IPS DF 6.9 (cell line): ENCODE data around the gene ABLIM1.

ENCODE experiments used
- DNase-seq: peaks from one replicate; pipeline ENCODE4 v3.0.0-alpha.2; 2013; ENCODE audit warnings: low read depth, low spot score
- H3K27ac ChIP-seq: one replicate; pipeline ENCODE4 v1.5.1; 2013; ENCODE audit warnings: low read length, control low read depth
- H3K27me3 ChIP-seq: 2 replicates; pipeline ENCODE4 v1.6.1; 2013; ENCODE audit warnings: mild to moderate bottlenecking, low read length; ENCODE audit not compliant: control insufficient read depth, insufficient read depth
- H3K36me3 ChIP-seq: 2 replicates; pipeline ENCODE4 v1.6.1; 2013; ENCODE audit warnings: low read length; ENCODE audit not compliant: control insufficient read depth, insufficient read depth
- H3K4me1 ChIP-seq: 2 replicates; pipeline ENCODE4 v1.6.1; 2013; ENCODE audit warnings: low read length; ENCODE audit not compliant: control insufficient read depth, insufficient read depth
- H3K4me3 ChIP-seq: 2 replicates; pipeline ENCODE4 v1.5.1; 2013; ENCODE audit warnings: mild to moderate bottlenecking, low read length
- H3K9me3 ChIP-seq: 2 replicates; pipeline ENCODE4 v1.6.1; 2013; ENCODE audit warnings: low read length, inconsistent platforms; ENCODE audit not compliant: control insufficient read depth, insufficient read depth
- WGBS: extraction: QIAGEN DNeasy Blood & Tissue Kit; methylation state at CpG from one replicate; pipeline ENCODE4 v1.1.7; 2013; ENCODE audit warnings: mixed read lengths, missing lambda C conversion rate; ENCODE audit not compliant: insufficient read length, insufficient coverage; 5-methylcytosine and 5-hydroxymethylcytosine counted together

The ABLIM1 gene

GRCh38 chr10:114504769-114505579, 153.1 kb downstream of the ABLIM1 start:
- Histone ChIP-seq H3K4me3 (no peak overlapping the region), H3K27me3 (no peaks in the 10 kb centered on the region), H3K4me1 (peaks cover 4% of the 10 kb centered on the region; the same call in 1 of the 2 replicates), H3K9me3 (no peaks in the 10 kb centered on the region), H3K27ac (no peak overlapping the region), H3K36me3 (no peaks in the 10 kb centered on the region)
- DNase-seq: no peak
- WGBS: no CpG with 5 or more reads among the region's 3 CpGs

GRCh38 chr10:114502074-114502473, 156.0 kb downstream of the ABLIM1 start:
- H3K36me3 ChIP-seq: no peaks in the 10 kb centered on the region
- H3K4me3 ChIP-seq: no peak overlapping the region
- peaks cover 4% of the 10 kb centered on the region; the same call in 1 of the 2 replicates for H3K4me1 ChIP-seq
- WGBS: no CpG with 5 or more reads among the region's 1 CpG
- no peaks in the 10 kb centered on the region for H3K9me3 ChIP-seq
- no peak overlapping the region for H3K27ac ChIP-seq
- H3K27me3 ChIP-seq: no peaks in the 10 kb centered on the region
- no peak for DNase-seq

GRCh38 chr10:114501650-114502049, 156.4 kb downstream of the ABLIM1 start:
- Histone ChIP-seq H3K4me1 (peaks cover 4% of the 10 kb centered on the region; the same call in 1 of the 2 replicates), H3K27ac (no peak overlapping the region), H3K36me3 (no peaks in the 10 kb centered on the region), H3K27me3 (no peaks in the 10 kb centered on the region), H3K9me3 (no peaks in the 10 kb centered on the region), H3K4me3 (no peak overlapping the region)
- no peak for DNase-seq
- WGBS: no CpG with 5 or more reads among the region's 1 CpG

- Histone ChIP-seq H3K4me1 (peaks cover 4% of the 10 kb centered on the region; the same call in 1 of the 2 replicates), H3K9me3 (no peaks in the 10 kb centered on the region), H3K27ac (no peak overlapping the region), H3K27me3 (no peaks in the 10 kb centered on the region), H3K4me3 (no peak overlapping the region), H3K36me3 (no peaks in the 10 kb centered on the region)
- WGBS: no CpG with 5 or more reads among the region's 2 CpGs
- no peak for DNase-seq
Observed at GRCh38 chr10:114500643-114501042, 157.4 kb downstream of the ABLIM1 start.

- Histone ChIP-seq H3K27me3 (no peaks in the 10 kb centered on the region), H3K27ac (no peak overlapping the region), H3K36me3 (no peaks in the 10 kb centered on the region), H3K4me1 (no peaks in the 10 kb centered on the region), H3K4me3 (no peak overlapping the region), H3K9me3 (no peaks in the 10 kb centered on the region)
- DNase-seq: no peak
- WGBS: no CpG with 5 or more reads among the region's 8 CpGs
Observed at GRCh38 chr10:114499630-114500190, 158.4 kb downstream of the ABLIM1 start.

GRCh38 chr10:114499116-114499515, 159.0 kb downstream of the ABLIM1 start:
- Histone ChIP-seq H3K27ac (no peak overlapping the region), H3K27me3 (no peaks in the 10 kb centered on the region), H3K4me1 (no peaks in the 10 kb centered on the region), H3K4me3 (no peak overlapping the region), H3K36me3 (no peaks in the 10 kb centered on the region), H3K9me3 (no peaks in the 10 kb centered on the region)
- DNase-seq: no peak
- WGBS: no CpG with 5 or more reads among the region's 2 CpGs

GRCh38 chr10:114498413-114499111, 159.5 kb downstream of the ABLIM1 start:
- no peaks in the 10 kb centered on the region for H3K36me3 ChIP-seq
- no CpG with 5 or more reads among the region's 2 CpGs for WGBS
- no peak overlapping the region for H3K27ac ChIP-seq
- no peak overlapping the region for H3K4me3 ChIP-seq
- no peaks in the 10 kb centered on the region for H3K27me3 ChIP-seq
- DNase-seq: no peak
- H3K4me1 ChIP-seq: no peaks in the 10 kb centered on the region
- no peaks in the 10 kb centered on the region for H3K9me3 ChIP-seq

- Histone ChIP-seq H3K36me3 (no peaks in the 10 kb centered on the region), H3K4me3 (no peak overlapping the region), H3K4me1 (no peaks in the 10 kb centered on the region), H3K27ac (no peak overlapping the region), H3K27me3 (no peaks in the 10 kb centered on the region), H3K9me3 (no peaks in the 10 kb centered on the region)
- no CpG with 5 or more reads among the region's 3 CpGs for WGBS
- no peak for DNase-seq
Observed at GRCh38 chr10:114495303-114495702, 162.8 kb downstream of the ABLIM1 start.

GRCh38 chr10:114492351-114493037, 165.6 kb downstream of the ABLIM1 start:
- DNase-seq: no peak
- H3K4me1 ChIP-seq: peaks cover 2% of the 10 kb centered on the region; the same call in 1 of the 2 replicates
- no CpG with 5 or more reads among the region's 4 CpGs for WGBS

GRCh38 chr10:114491933-114492332, 166.1 kb downstream of the ABLIM1 start:
- H3K27ac ChIP-seq: no peak overlapping the region
- WGBS: no CpG with 5 or more reads among the region's 4 CpGs
- H3K4me3 ChIP-seq: no peak overlapping the region
- no peaks in the 10 kb centered on the region for H3K36me3 ChIP-seq
- no peaks in the 10 kb centered on the region for H3K27me3 ChIP-seq
- DNase-seq: no peak
- H3K4me1 ChIP-seq: peaks cover 2% of the 10 kb centered on the region; the same call in 1 of the 2 replicates
- H3K9me3 ChIP-seq: no peaks in the 10 kb centered on the region

More at GRCh38 chr10:114492351-114493037, 165.6 kb downstream of the ABLIM1 start:
- Histone ChIP-seq H3K27ac (no peak overlapping the region), H3K36me3 (no peaks in the 10 kb centered on the region), H3K9me3 (no peaks in the 10 kb centered on the region), H3K4me3 (no peak overlapping the region), H3K27me3 (no peaks in the 10 kb centered on the region)
